ENCODE results near the gene HEG1.

HEG1 gene

DNA sequence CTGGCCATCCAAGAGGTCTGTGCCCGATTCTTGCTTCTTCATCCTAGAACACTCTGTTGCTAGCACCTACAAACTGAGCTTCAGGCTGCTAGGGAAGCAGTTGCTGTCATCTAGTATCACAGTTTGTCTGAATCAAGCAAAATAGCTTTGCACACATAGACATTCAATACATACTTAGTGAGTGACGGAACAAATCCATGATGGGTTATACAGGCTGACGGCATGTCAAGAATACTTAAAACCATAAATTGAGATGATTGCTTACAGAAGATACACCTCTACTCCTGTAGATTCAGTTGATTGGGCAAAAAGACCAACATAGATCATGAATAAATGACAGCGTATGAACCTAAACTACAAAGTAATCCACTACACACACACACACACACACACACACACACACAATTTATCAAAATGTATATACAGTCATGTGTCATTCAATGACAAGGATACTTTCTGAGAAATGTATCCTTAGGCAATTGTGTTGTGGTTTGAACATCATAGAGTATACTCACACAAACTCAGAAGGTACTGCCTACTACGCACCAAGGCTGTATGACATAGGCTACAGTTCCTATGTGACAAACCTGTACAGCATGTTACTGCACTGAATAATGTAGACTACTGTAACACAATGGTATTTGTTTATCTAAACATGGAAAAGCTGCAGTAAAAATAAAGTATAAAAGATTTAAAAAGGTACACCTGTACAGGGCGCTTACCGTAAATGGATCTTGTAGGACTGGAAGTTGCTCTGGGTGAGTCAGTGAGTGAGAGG is 14.4 kb upstream of the HEG1 start:
- FAIRE-seq (no peak), DNase-seq (ENCODE audit: low spot score) (no peak)

DNA sequence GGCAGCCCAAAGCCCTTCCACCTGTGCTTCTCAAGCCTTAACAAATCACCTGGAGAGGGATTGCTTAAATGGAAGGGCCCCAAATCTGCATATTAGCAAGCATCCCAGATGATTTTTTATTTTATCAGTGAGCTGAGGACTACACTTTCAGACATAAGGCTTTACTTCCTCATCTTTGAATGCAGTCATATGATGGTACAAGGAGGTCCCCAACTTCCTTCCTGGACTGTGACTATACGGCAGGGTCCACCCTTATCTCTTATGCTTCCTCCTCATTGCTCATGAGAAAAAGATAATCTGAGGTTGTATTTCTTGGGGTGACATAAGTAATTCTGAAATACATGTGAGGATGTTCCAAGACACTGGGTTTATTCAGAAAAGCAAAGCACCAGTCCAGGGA is 13.7 kb upstream of the HEG1 start:
- DNase-seq (ENCODE audit: low spot score): no peak
- no peak for FAIRE-seq

DNA sequence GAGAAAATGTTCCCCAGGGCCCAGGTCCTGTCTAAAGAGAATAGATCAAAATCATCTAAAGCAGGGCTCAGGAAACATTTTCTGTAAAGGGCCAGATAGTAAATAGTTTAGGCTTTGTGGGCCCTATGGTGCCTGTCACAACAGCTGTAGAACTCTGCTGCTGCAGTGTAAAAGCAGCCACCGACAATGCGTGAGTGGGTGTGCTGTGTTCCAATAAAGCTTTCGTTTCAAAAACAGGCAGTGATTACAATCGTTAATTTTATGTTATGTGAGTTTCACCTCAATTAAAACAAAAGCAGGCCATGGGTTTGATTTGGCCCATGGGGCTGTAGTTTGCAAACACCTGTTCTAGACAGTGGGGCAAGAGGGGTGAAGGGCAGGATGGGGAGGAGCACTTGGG is 12.5 kb upstream of the HEG1 start:
- no peak for DNase-seq (ENCODE audit: low spot score)
- no peak for FAIRE-seq

DNA sequence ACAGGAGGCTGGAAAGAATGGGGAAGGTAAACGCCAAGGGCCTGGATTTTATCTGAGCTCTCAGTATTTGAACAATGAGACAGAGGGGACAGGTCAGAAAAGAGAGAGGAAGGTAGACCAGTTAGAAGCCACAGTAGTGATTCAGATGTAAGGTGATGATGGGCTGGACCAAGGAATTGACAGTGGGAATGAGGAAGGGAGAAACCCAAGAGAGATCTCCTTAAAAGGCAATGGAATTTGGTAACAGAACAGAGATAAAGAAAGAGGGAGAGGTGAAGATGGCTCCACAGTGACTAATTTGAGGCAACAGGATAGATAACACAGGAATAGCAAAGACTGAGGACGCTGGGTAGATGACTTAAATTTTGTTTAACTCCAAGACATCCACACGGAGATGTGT is 11.4 kb upstream of the HEG1 start:
- FAIRE-seq (no peak), DNase-seq (ENCODE audit: low spot score) (no peak)

DNA sequence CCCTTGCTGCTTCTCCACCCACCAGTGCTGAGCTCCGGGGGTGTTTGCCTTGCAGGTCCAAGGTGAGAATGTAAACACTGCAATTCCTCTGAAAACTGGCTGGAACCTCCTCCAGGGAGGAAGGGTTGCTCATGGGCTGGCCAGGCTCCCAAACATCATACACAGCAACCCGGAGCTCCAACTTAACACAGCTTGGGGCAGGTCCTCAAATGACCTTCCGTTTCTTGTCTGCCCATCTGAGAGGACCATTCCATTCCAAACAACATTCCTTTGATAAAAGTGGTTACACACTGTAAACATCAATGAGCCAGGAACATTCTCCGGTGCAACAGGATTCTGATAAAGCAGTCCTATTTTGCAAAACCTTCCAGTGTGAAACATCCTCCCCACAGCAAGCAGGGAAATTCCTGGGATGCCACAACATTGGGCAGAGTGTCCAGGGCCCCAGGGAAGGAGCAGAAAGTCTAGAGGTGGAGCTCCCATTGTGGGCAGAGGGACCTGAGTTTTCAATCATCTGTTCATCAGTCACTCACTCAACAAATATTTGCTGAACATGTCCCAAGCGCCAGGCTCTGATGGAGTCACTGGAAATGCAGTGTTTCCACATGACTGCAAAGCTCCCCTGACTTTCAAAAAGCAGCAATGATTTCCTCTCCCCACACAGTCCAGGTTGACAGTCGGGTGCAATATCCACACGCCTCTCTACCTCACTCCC is 7.3 kb upstream of the HEG1 start:
- peak; percentile 87 for DNase-seq (ENCODE audit: low spot score)
- peak; percentile 55 for FAIRE-seq

DNA sequence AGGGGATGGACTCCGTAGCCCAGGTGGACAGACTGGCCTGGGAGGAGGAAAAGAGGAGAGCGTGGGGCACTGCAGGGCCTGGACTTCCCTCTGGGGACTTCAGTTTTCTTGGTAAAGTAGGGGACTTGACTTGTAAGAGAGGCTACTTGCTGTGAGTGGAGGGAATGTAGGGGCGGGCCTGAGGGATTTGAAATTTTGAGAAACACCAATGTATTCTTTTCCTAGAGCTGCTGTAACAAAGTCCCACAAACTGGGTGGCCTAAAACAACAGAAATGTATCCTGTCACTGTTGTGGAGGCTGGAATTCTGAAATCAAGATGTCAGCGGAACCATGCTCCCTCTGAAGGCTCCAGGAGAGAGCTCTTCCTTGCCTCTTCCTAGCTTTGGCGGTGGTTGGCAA is 5.8 kb upstream of the HEG1 start:
- FAIRE-seq (no peak), DNase-seq (ENCODE audit: low spot score) (no peak)

DNA sequence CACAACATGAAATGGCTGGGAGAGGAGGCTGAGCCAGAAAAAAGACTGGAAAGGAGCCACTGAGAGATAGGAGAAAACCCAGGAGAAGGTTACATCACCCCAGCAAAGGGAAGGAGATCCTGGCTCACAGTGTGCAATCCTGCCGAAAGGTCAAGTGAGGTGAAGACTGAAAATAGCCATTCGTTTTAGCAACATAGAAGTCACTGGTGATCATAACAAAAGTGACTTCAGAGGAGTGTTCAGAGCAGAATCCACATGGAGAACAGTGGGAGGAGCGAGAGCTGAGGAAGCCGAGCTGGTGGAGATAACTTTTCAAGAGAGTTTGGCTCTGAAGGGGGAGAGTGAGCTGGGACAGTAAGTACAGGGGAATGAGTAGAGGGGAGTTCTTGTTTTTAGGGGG is 5.4 kb upstream of the HEG1 start:
- FAIRE-seq: no peak
- DNase-seq (ENCODE audit: low spot score): no peak

DNA sequence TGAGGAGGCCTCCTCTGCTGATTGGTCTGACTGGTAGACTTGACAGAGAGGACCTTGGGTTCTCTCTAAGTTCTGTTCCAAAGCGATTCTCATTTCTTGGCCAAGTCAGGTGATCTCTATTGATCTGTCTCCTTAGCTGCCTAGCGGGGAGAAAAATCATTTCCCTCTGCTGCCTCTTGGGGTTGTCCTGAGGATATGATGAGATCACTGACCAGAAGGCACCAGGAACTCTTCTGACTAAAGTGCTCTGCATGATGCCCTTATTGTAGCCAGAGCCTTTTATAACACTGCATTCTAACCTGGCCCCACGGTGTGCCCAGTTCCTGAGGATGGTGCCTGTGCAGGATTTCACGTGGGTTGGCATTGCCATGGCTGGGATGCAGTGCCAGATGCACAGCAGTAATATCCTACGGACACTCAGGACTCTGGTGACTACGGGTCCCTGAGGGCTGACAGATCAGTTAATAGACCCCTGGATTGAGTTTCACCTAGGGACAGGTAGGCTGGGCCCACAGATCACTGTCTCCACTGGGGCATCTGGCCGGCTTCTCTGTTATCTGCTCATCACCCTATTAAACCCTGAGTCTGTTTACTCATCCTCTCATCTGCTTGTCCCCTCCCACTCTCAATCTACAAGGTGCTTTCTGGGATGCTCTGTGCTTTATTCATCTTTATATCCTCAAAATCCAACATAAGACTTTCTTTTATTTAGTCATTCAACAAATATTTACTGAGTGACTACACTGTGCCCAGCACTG is 3.9 kb upstream of the HEG1 start:
- DNase-seq (ENCODE audit: low spot score): no peak
- FAIRE-seq: no peak

DNA sequence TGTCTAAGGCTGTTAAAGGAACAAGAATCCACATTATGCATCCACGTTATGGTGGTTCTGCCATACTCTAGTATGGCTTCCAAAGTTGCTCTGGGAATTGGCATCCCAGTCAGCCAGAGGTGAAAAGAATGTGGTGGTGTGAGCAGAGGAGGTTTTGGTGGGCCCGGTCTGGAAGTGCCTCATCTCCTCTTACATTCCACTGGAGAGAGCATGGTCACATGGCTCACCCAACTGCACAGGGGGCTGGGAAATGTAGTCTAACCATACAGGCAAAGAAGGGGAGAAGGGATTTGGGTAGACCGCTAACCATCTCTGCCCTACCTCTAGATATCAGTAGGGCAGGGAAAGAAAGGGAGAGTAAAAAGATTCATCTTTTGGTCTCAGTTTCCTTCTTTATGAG is 3.2 kb upstream of the HEG1 start:
- no peak for DNase-seq (ENCODE audit: low spot score)
- FAIRE-seq: peak; percentile 65

DNA sequence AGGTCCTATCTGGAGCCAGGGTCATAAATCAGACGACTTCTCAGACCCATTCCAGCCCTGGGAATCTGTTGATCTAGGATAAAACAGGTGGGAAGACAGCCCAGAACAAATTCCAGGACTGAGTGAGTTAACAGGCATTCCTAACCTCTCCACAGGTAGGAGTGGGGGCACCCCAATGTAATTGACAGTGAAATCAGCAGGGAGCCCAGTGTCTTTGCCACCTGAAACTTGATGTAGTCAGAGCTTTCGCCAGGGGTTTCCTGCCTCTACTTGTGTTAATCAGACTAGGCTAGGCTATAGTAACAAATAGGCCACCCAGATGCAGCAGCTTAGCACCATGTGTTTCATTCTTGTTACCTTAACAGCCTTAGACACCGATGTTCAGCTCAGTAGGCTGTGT is 2.7 kb upstream of the HEG1 start:
- FAIRE-seq (no peak), DNase-seq (ENCODE audit: low spot score) (no peak)

DNA sequence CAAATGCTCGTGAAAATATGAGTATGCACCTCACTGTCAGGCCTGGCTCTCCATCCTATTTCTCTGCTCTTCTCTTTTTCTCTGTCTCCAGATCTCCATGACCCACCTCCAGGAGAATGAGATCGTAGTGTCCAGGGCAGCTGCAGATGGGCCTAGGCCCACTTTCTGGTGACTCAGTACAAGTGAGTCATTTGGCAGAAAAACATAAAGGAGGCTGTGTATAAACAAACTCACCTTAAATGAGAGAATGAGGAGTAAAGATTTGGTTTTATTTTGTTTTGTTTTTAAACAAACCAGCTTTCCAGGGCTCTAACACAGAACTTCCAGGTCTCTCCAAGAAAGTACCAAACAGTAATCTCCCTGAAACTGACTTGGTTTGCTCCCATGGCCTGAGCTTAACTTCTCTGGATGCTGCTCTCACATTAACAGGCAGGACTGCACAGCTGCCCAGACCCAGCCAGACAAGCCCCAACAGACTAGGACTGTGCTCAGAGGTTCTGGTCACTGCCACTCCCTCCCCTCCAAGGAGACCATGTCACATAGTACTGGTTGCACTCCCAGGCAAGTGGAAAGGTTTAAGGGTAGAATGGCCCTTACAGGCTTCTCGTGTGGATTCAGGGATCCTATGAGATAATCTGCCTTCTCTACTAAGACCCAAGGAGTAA is 1.5 kb upstream of the HEG1 start:
- DNase-seq (ENCODE audit: low spot score): peak; percentile 82
- FAIRE-seq: no peak

DNA sequence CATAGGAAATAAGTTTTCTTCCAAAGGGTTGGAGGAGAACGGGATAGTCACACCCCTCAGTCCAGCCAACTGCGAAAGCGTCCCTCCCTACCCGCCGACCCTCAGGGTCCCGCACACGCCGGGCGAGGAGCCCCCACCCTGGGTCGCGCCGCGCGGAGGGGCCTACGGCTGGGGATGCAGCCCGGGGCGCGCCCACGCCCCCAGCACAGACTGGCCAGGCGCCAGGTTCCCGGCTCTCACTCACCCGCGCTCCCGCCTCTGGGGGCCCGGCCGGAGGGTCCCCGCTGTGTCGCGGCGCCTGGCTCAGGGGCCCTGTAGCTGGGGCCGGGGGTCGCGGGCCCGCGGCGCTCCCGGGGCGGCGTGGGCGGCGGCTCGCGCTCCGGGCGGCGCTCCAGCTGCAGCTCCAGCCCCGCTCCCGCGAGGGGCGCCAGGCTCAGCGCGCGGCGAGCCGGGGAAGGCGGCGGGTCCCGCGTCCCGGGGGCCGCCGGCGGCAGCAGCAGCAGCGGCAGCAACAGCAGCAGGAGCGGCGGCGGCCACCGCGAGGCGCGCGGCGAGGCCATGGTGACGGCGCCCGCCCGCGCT is 375 bp downstream of the HEG1 start:
- DNase-seq (ENCODE audit: low spot score) (peak; percentile 62), FAIRE-seq (no peak)

DNA sequence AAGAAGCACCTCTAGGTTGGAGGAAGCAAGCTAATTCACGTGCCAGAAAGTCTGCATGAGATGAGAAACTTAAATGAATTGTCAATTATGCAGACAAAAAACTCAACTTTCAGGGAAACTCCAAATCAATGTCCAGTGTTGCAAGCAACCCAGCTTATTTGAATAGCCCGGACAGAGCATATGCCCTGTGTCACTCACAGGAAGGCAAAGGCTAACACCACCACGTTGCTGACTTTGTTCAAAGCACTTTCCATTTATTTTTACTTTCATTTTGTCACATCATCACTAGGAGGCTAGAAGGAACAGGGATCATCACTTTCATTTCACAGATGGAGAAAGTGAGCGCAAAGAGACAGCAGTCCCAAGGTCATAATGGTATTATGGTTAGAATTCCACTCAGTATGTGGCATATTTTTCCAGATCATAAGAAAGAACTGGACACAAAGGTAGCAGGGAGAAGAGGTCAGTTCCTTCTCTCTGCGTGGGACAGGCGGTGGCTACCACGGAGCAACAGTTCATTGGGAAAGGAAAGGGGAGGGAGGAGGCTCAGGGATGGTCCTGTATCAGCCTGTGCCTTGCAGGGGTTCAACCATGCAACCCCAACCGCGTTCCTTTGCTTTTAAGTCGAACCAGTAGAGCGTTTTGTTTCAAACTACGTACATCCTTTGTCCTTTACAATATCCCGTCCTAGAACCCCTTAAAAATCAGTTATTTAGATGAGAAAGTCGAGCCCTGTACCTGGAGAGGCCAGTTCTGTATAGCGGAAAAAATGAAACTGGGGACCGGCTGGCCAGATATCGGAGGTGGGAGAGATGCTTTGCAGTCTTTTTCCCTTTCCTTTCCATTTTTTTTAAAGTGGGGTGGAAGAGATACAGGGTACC is 1.1 kb downstream of the HEG1 start:
- peak; percentile 74 for FAIRE-seq

DNA sequence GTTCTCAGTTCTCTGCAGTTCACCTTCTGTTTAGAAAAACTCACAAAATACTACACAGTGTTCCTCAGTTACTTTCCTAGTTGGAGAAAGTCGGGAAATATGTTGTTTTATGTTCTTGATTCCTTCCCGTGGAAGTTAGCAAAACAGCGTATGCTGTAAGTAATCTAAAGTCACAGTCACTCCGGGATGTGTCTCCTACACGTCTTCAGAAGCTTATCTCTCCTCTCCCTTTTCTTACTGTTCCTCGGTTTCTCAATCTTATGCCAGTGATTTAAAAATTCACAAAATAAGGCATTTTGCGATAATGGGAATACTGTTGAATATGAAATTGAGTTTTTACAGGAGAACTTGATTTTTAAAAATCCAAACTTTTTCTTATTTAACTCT is 1.7 kb downstream of the HEG1 start:
- DNase-seq (ENCODE audit: low spot score): no peak
- no peak for FAIRE-seq

More for the DNA sequence above, 1.1 kb downstream of the HEG1 start:
- peak; percentile 50 for DNase-seq (ENCODE audit: low spot score)

DNA sequence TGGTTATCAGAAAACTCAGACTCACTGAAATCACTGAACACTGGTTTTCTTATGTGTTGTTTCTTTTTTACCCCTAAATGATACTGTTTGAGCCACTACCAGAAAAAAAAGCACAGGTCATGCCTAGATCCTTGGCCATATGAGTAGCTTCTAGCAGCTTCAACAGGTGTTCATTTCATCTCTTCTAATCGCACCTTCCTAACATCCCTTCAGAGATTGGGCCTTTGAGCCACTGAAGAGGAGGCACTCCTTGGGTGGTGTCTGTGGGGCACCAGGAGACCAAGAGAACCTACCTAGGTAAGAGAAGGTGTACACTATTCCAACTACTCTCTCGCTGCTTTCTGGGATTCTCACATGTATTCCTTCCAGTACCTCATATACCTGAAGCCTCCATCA is 2.5 kb downstream of the HEG1 start:
- DNase-seq (ENCODE audit: low spot score) (no peak), FAIRE-seq (no peak)

DNA sequence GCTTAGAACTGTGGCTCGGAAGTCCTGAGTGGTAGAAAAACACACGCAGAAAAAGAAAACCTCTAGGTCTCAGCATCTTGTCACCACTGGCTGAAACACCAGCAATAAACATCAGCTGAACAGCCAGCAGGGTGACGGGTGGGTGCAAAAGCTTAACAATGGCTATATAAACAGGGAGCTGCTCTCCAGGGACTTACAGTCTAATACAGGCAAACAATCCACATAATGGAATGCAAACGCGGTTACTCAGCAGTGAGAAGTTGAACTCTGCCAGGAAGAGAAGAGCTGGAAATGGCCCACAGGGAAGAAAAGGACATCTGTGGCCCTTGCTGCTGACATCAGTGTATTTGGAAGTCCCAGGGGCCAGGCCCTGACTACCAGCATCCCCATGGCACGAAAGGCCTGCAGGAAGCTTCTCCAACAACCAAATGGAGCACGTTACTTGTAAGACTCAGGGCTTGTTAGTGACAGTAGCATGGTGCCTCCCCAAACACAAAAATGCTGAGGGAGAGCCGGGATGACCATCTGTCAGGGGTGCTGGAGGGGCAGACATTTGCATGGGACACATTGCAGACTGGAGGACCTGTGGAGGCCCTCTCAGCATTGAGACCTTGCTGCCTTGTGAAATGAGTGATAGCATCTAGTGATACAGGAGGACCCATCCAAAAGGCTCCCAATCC is 3.0 kb downstream of the HEG1 start:
- DNase-seq (ENCODE audit: low spot score) (peak; percentile 56), FAIRE-seq (no peak)

DNA sequence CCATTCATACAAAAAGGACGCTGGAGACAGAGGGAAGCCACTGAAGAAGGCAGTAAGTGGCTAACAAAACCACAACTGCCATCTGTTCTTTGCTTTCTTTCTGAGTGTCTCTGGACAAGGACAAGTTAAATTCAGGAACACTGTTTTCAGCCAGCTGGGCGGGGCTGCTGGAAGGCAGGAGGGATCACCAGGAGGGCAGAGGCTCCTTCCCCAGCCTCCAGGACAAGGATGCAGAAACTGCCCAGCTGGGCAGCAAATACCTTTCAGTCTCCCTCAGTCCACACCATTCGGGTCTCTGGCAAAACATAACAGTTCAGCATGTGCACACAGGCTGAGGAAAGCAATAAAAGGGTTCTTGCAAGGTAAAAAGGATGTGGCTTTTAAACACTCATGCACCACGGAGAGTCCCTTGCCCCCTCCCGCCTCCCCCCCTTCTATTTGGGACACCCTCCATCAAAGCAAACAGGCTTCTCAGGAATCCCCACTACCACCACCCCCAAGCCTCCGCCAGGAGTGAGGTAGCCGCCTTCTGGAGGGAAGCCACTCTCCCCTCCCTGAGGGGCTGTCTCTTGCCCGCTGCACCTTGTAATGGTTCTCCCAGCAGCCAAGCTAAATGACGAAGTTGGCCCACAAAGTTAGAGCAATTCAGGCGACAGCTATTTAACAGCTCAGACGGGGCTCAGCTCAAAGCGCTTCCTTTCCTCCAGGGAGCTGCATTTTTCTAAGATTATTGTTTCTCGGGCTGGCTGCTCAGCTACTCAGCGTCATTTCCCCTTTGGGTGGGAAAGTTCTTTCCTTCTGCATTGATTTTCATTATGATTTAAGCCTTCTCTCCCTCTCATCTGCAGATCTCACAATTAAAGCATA is 3.8 kb downstream of the HEG1 start:
- FAIRE-seq: no peak
- peak; percentile 46 for DNase-seq (ENCODE audit: low spot score)

DNA sequence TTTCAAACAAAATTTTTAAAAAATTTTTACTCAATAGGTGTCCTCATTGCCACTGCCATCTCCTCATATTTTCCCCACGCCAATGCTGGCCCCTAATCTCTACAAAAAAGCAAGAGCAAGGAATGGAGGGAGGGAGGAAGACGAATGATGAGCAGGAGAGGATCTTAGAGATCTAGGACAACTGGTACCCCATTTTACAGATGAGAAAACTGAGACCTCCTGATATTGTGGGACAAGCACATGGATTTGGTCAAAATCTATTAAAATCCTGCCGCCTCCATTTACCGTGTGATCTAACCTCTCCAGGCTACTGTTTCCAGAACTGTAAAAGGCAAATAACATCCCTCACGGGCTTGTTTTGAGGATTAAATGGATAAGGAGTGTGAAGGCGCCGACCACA is 4.6 kb downstream of the HEG1 start:
- DNase-seq (ENCODE audit: low spot score) (no peak), FAIRE-seq (no peak)
